Stomach (tissue), 4 donors: ENCODE data around the gene SSR4.

Experiments
- CTCF ChIP-seq, 7 experiments: fragments of 450-650 bp in 4 of 7; fragments of 200-600 bp in 3 of 7; sonication (generic) in 3 of 7; IDR thresholded peaks; one replicate each; pipeline ENCODE4 v1.5.1; 2016 to 2019; ENCODE audit warnings: antibody characterized with exemption in 7 of 7, control low read depth in 2 of 7, mild to moderate bottlenecking in 1 of 7
- EP300 ChIP-seq: sonication (generic); formaldehyde crosslinking; IDR thresholded peaks from one replicate; pipeline ENCODE4 v1.6.1; 2017; ENCODE audit warnings: antibody characterized with exemption
- POLR2A ChIP-seq, 4 donors: fragments of 450-650 bp; IDR thresholded peaks; one replicate each; pipeline ENCODE4 v1.6.1; 2016; ENCODE audit warnings: antibody characterized with exemption in 4 of 4, control low read depth in 2 of 4, mild to moderate bottlenecking in 1 of 4, moderate library complexity in 1 of 4
- POLR2AphosphoS5 ChIP-seq, 3 donors: sonication (generic); formaldehyde crosslinking; IDR thresholded peaks; one replicate each; pipeline ENCODE4 v1.6.1; 2016; ENCODE audit warnings: antibody characterized with exemption in 3 of 3

- TF ChIP-seq POLR2A (IDR thresholded peaks at IDR 0.05): no peak
- no peak for TF ChIP-seq POLR2AphosphoS5 (IDR thresholded peaks at IDR 0.05)
- no peak for TF ChIP-seq CTCF (IDR thresholded peaks at IDR 0.05)
- TF ChIP-seq EP300: no peak
Observed at GRCh38 chrX:153786669-153787068, 7.8 kb upstream of the SSR4 start.
